ENCODE data around the gene CHAC1.

CHAC1 gene

GRCh38 chr15:40912478-40912877 is 40.8 kb upstream of the CHAC1 start:
- Histone ChIP-seq H3K27ac (ENCODE audit: low read depth in 2 of 2, low read length in 2 of 2) (no peak overlapping the region), H3K4me3 (ENCODE audit: low read length in 2 of 2) (no peak overlapping the region), H3K4me1 (ENCODE audit: control insufficient read depth in 2 of 2, insufficient read depth in 2 of 2, low read length in 2 of 2) (peaks cover 17 to 18% of the 10 kb centered on the region in 2 donors), H3K27me3 (ENCODE audit: control insufficient read depth in 2 of 2, insufficient read depth in 2 of 2, low read length in 2 of 2) (no peaks in the 10 kb centered on the region), H3K36me3 (ENCODE audit: control insufficient read depth in 2 of 2, insufficient read depth in 2 of 2, low read length in 2 of 2) (no peaks in the 10 kb centered on the region), H3K9me3 (ENCODE audit: control insufficient read depth in 2 of 2, low read length in 2 of 2) (no peaks in the 10 kb centered on the region), H3K9ac (ENCODE audit: low read depth in 1 of 2, low read length in 2 of 2) (no peak overlapping the region)

GRCh38 chr15:40914013-40914412 is 39.3 kb upstream of the CHAC1 start:
- Histone ChIP-seq H3K9ac (ENCODE audit: low read depth in 1 of 2, low read length in 2 of 2) (no peak overlapping the region), H3K27me3 (ENCODE audit: control insufficient read depth in 2 of 2, insufficient read depth in 2 of 2, low read length in 2 of 2) (no peaks in the 10 kb centered on the region), H3K4me3 (ENCODE audit: low read length in 2 of 2) (no peak overlapping the region), H3K36me3 (ENCODE audit: control insufficient read depth in 2 of 2, insufficient read depth in 2 of 2, low read length in 2 of 2) (no peaks in the 10 kb centered on the region), H3K4me1 (ENCODE audit: control insufficient read depth in 2 of 2, insufficient read depth in 2 of 2, low read length in 2 of 2) (peaks cover 7 to 8% of the 10 kb centered on the region in 2 donors), H3K9me3 (ENCODE audit: control insufficient read depth in 2 of 2, low read length in 2 of 2) (no peaks in the 10 kb centered on the region), H3K27ac (ENCODE audit: low read depth in 2 of 2, low read length in 2 of 2) (no peak overlapping the region)

- H3K4me1 ChIP-seq (ENCODE audit: control insufficient read depth in 2 of 2, insufficient read depth in 2 of 2, low read length in 2 of 2), result peaks cover 5 to 6% of the 10 kb centered on the region in 2 donors
- H3K9me3 ChIP-seq (ENCODE audit: control insufficient read depth in 2 of 2, low read length in 2 of 2), result no peaks in the 10 kb centered on the region
- H3K4me3 ChIP-seq (ENCODE audit: low read length in 2 of 2), result no peak overlapping the region
- H3K27me3 ChIP-seq (ENCODE audit: control insufficient read depth in 2 of 2, insufficient read depth in 2 of 2, low read length in 2 of 2), result no peaks in the 10 kb centered on the region
- H3K27ac ChIP-seq (ENCODE audit: low read depth in 2 of 2, low read length in 2 of 2), result no peak overlapping the region
- H3K36me3 ChIP-seq (ENCODE audit: control insufficient read depth in 2 of 2, insufficient read depth in 2 of 2, low read length in 2 of 2), result no peaks in the 10 kb centered on the region
- no peak overlapping the region for H3K9ac ChIP-seq (ENCODE audit: low read depth in 1 of 2, low read length in 2 of 2)
Observed at GRCh38 chr15:40914486-40914885, 38.8 kb upstream of the CHAC1 start.

GRCh38 chr15:40915116-40915661 is 38.1 kb upstream of the CHAC1 start:
- no peaks in the 10 kb centered on the region for H3K27me3 ChIP-seq (ENCODE audit: control insufficient read depth in 2 of 2, insufficient read depth in 2 of 2, low read length in 2 of 2)
- H3K9ac ChIP-seq (ENCODE audit: low read depth in 1 of 2, low read length in 2 of 2), result no peak overlapping the region
- H3K27ac ChIP-seq (ENCODE audit: low read depth in 2 of 2, low read length in 2 of 2), result no peak overlapping the region
- no peaks in the 10 kb centered on the region for H3K4me1 ChIP-seq (ENCODE audit: control insufficient read depth in 2 of 2, insufficient read depth in 2 of 2, low read length in 2 of 2)
- H3K4me3 ChIP-seq (ENCODE audit: low read length in 2 of 2), result no peak overlapping the region
- H3K36me3 ChIP-seq (ENCODE audit: control insufficient read depth in 2 of 2, insufficient read depth in 2 of 2, low read length in 2 of 2), result no peaks in the 10 kb centered on the region
- H3K9me3 ChIP-seq (ENCODE audit: control insufficient read depth in 2 of 2, low read length in 2 of 2), result no peaks in the 10 kb centered on the region

GRCh38 chr15:40915679-40916078 is 37.6 kb upstream of the CHAC1 start:
- Histone ChIP-seq H3K9me3 (ENCODE audit: control insufficient read depth in 2 of 2, low read length in 2 of 2) (no peaks in the 10 kb centered on the region), H3K36me3 (ENCODE audit: control insufficient read depth in 2 of 2, insufficient read depth in 2 of 2, low read length in 2 of 2) (no peaks in the 10 kb centered on the region), H3K4me1 (ENCODE audit: control insufficient read depth in 2 of 2, insufficient read depth in 2 of 2, low read length in 2 of 2) (no peaks in the 10 kb centered on the region), H3K4me3 (ENCODE audit: low read length in 2 of 2) (no peak overlapping the region), H3K9ac (ENCODE audit: low read depth in 1 of 2, low read length in 2 of 2) (no peak overlapping the region), H3K27me3 (ENCODE audit: control insufficient read depth in 2 of 2, insufficient read depth in 2 of 2, low read length in 2 of 2) (no peaks in the 10 kb centered on the region), H3K27ac (ENCODE audit: low read depth in 2 of 2, low read length in 2 of 2) (no peak overlapping the region)

- H3K9ac ChIP-seq (ENCODE audit: low read depth in 1 of 2, low read length in 2 of 2), result no peak overlapping the region
- H3K4me3 ChIP-seq (ENCODE audit: low read length in 2 of 2), result no peak overlapping the region
- H3K27ac ChIP-seq (ENCODE audit: low read depth in 2 of 2, low read length in 2 of 2), result no peak overlapping the region
- no peaks in the 10 kb centered on the region for H3K9me3 ChIP-seq (ENCODE audit: control insufficient read depth in 2 of 2, low read length in 2 of 2)
- no peaks in the 10 kb centered on the region for H3K36me3 ChIP-seq (ENCODE audit: control insufficient read depth in 2 of 2, insufficient read depth in 2 of 2, low read length in 2 of 2)
- H3K4me1 ChIP-seq (ENCODE audit: control insufficient read depth in 2 of 2, insufficient read depth in 2 of 2, low read length in 2 of 2), result peaks cover 3 to 7% of the 10 kb centered on the region in 2 donors
- no peaks in the 10 kb centered on the region for H3K27me3 ChIP-seq (ENCODE audit: control insufficient read depth in 2 of 2, insufficient read depth in 2 of 2, low read length in 2 of 2)
Observed at GRCh38 chr15:40917585-40917984, 35.7 kb upstream of the CHAC1 start.

- Histone ChIP-seq H3K4me1 (ENCODE audit: control insufficient read depth in 2 of 2, insufficient read depth in 2 of 2, low read length in 2 of 2) (peaks cover 9 to 13% of the 10 kb centered on the region in 2 donors), H3K27me3 (ENCODE audit: control insufficient read depth in 2 of 2, insufficient read depth in 2 of 2, low read length in 2 of 2) (no peaks in the 10 kb centered on the region), H3K27ac (ENCODE audit: low read depth in 2 of 2, low read length in 2 of 2) (peak overlapping the region in 1 of 2 donors; percentile 23), H3K4me3 (ENCODE audit: low read length in 2 of 2) (no peak overlapping the region), H3K9me3 (ENCODE audit: control insufficient read depth in 2 of 2, low read length in 2 of 2) (no peaks in the 10 kb centered on the region), H3K36me3 (ENCODE audit: control insufficient read depth in 2 of 2, insufficient read depth in 2 of 2, low read length in 2 of 2) (no peaks in the 10 kb centered on the region), H3K9ac (ENCODE audit: low read depth in 1 of 2, low read length in 2 of 2) (no peak overlapping the region)
Observed at GRCh38 chr15:40918146-40918798, 35.0 kb upstream of the CHAC1 start.

GRCh38 chr15:40918799-40919392 is 34.4 kb upstream of the CHAC1 start:
- no peaks in the 10 kb centered on the region for H3K9me3 ChIP-seq (ENCODE audit: control insufficient read depth in 2 of 2, low read length in 2 of 2)
- H3K4me1 ChIP-seq (ENCODE audit: control insufficient read depth in 2 of 2, insufficient read depth in 2 of 2, low read length in 2 of 2), result peaks cover 9 to 13% of the 10 kb centered on the region in 2 donors
- peak overlapping the region in 1 of 2 donors; percentile 23 for H3K27ac ChIP-seq (ENCODE audit: low read depth in 2 of 2, low read length in 2 of 2)
- H3K27me3 ChIP-seq (ENCODE audit: control insufficient read depth in 2 of 2, insufficient read depth in 2 of 2, low read length in 2 of 2), result no peaks in the 10 kb centered on the region
- H3K9ac ChIP-seq (ENCODE audit: low read depth in 1 of 2, low read length in 2 of 2), result no peak overlapping the region
- no peak overlapping the region for H3K4me3 ChIP-seq (ENCODE audit: low read length in 2 of 2)
- no peaks in the 10 kb centered on the region for H3K36me3 ChIP-seq (ENCODE audit: control insufficient read depth in 2 of 2, insufficient read depth in 2 of 2, low read length in 2 of 2)

- Histone ChIP-seq H3K27ac (ENCODE audit: low read depth in 2 of 2, low read length in 2 of 2) (peak overlapping the region in 1 of 2 donors; percentile 38), H3K4me1 (ENCODE audit: control insufficient read depth in 2 of 2, insufficient read depth in 2 of 2, low read length in 2 of 2) (peaks cover 24 to 28% of the 10 kb centered on the region in 2 donors), H3K27me3 (ENCODE audit: control insufficient read depth in 2 of 2, insufficient read depth in 2 of 2, low read length in 2 of 2) (peaks cover 8 to 10% of the 10 kb centered on the region in 2 donors), H3K9me3 (ENCODE audit: control insufficient read depth in 2 of 2, low read length in 2 of 2) (no peaks in the 10 kb centered on the region), H3K9ac (ENCODE audit: low read depth in 1 of 2, low read length in 2 of 2) (no peak overlapping the region), H3K4me3 (ENCODE audit: low read length in 2 of 2) (no peak overlapping the region), H3K36me3 (ENCODE audit: control insufficient read depth in 2 of 2, insufficient read depth in 2 of 2, low read length in 2 of 2) (no peaks in the 10 kb centered on the region)
Observed at GRCh38 chr15:40921949-40922607, 31.2 kb upstream of the CHAC1 start.

- Histone ChIP-seq H3K9ac (ENCODE audit: low read depth in 1 of 2, low read length in 2 of 2) (no peak overlapping the region), H3K4me1 (ENCODE audit: control insufficient read depth in 2 of 2, insufficient read depth in 2 of 2, low read length in 2 of 2) (peaks cover 28 to 31% of the 10 kb centered on the region in 2 donors)
Observed at GRCh38 chr15:40922608-40923005, 30.7 kb upstream of the CHAC1 start.

More at GRCh38 chr15:40922608-40923005, 30.7 kb upstream of the CHAC1 start:
- H3K27ac ChIP-seq (ENCODE audit: low read depth in 2 of 2, low read length in 2 of 2), result peak overlapping the region in 1 of 2 donors; percentile 38
- no peaks in the 10 kb centered on the region for H3K36me3 ChIP-seq (ENCODE audit: control insufficient read depth in 2 of 2, insufficient read depth in 2 of 2, low read length in 2 of 2)
- H3K9me3 ChIP-seq (ENCODE audit: control insufficient read depth in 2 of 2, low read length in 2 of 2), result no peaks in the 10 kb centered on the region
- peaks cover 13% of the 10 kb centered on the region in 2 donors for H3K27me3 ChIP-seq (ENCODE audit: control insufficient read depth in 2 of 2, insufficient read depth in 2 of 2, low read length in 2 of 2)
- no peak overlapping the region for H3K4me3 ChIP-seq (ENCODE audit: low read length in 2 of 2)

Data from mucosa of rectum (tissue), 2 donors.